ENCODE measurements around the gene MLN.
A peak's percentile ranks its signal among the peaks of the same experiment; 100 is the strongest.

Gene MLN

DNA sequence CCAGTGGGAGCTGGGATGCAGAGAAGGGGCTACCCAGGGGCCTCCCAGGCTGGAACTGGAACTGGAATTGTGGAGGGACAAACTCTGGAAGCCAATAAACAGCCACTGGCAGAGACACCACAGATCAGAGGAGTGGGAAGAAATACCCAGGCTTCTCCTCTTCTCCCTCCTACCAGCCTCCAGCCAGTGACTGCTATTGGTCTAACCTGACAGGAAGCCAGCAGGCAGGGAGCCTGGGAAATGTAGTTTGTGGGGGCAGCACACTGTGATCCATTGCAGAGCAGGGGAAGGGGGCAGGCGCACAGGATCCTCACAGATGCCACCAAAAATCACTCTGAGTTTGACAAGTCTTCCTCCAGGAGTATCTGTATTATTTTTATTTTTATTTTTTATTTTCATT is 12.1 kb upstream of the MLN start:
- peak in 12 of 56 donors; percentile 3 to 23 (median 12) for DNase-seq

DNA sequence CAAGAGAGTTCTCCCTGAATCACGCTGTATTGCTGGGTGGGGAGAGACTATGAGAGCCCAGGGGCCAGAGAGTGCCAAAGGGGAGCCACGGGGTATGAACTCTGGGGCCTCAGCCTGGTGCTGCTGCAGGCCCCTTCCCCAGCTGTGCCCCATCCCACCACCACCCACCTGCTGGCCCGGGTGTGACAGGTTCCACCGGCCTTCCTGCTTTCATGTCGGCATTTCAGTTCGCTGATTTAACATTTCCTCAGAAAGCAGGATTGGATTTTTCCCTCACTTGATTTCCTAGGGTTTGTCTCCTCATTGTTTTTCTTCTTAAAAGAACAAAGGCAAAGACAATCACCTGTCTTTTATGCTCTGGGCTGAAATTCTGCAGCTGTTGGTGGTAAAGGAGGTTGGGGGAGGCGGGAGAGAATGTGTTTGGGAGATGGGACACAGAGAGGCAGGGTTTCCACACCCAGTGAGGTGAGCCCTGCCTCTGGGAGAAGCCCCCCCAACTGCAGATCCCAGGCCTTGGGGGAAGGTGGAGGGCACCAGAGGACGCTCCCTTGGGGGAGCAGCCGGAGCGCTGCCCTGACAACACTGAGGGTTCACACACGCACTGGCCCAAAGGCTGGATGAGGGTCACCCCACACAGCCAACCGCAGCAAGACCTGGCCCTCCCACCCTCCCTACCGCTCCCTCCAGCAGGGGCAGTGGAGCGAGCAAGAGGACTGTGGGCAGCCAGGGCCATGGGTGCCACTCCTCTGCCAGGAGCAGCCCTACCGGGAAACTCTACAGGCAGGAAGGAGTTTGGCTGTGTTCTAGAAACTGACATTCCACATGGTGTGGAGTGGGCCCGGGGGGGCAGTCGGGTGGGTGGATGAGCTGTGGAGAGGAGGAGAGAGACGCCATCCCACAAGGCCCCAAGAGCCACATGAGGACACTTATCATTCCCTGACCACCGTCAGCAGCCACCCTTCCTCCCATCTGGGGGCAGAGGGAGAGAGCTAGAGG is 10.5 kb upstream of the MLN start:
- DNase-seq = no peak

GRCh38 chr6:33813246-33813904 is 9.6 kb upstream of the MLN start:
- DNase-seq = no peak

- DNase-seq = peak in 3 of 56 donors; percentile 6 to 9 (median 7)
Measured at GRCh38 chr6:33812669-33813068, 8.9 kb upstream of the MLN start.

DNA sequence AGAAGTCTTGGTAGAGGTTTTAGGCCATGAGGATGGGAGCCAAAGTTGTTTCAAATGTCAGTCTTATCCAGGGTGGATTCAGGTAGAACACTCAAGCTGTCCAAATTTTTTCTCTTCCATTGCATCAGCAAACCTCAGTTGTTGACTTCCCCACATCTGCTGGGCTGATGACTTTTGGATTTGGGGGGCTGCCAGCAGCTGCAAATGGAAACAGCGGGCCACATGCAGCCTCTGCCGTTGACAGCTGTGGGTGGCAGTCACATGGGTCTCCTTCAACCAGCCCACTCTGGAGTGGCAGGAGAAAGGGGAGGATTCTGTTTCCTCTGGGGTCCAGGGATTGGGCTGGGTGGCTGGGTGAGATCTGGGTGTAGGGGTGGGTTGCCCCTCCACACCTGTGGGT is 5.8 kb upstream of the MLN start:
- no peak for DNase-seq

- no peak for DNase-seq
Measured at GRCh38 chr6:33808641-33809180, 4.9 kb upstream of the MLN start.

DNA sequence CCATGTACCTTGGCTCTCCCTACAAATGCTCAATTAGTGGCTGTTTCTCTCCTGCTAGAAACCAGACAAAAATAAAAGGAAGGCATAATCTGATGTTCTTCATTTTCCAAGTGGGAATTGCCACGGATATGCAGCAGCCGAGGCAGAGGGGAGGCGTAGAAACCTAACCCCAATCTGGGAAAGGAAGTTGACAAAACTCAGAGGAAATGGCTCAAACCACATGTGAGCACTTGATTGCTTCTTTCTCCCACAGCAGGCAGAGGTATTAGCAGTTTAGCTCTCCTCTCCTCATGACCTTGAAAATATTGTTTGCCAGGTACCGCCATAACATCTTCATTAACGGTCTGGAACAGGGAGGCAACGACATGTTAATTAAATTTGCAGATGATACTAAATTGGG is 3.8 kb upstream of the MLN start:
- DNase-seq = no peak

DNA sequence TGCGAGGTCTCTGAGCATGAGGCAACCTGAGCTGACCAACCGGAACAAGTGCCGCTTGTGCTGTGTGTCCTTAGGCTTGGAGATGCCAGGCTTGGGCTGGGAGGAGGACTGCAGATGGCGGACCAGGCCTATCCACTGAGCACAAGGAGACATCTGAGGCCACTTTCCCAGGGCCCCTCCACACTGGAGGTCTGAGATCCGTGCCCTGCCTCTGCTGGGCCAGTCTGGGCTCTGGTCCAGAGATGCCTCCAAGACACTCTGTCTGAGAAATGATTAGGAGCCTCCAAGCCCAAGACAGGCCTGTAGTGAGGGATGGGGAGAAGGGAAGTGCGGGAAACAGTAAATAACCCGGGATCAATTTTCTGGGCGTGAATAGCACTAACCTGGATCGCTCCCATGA is 3.0 kb upstream of the MLN start:
- DNase-seq = no peak

DNA sequence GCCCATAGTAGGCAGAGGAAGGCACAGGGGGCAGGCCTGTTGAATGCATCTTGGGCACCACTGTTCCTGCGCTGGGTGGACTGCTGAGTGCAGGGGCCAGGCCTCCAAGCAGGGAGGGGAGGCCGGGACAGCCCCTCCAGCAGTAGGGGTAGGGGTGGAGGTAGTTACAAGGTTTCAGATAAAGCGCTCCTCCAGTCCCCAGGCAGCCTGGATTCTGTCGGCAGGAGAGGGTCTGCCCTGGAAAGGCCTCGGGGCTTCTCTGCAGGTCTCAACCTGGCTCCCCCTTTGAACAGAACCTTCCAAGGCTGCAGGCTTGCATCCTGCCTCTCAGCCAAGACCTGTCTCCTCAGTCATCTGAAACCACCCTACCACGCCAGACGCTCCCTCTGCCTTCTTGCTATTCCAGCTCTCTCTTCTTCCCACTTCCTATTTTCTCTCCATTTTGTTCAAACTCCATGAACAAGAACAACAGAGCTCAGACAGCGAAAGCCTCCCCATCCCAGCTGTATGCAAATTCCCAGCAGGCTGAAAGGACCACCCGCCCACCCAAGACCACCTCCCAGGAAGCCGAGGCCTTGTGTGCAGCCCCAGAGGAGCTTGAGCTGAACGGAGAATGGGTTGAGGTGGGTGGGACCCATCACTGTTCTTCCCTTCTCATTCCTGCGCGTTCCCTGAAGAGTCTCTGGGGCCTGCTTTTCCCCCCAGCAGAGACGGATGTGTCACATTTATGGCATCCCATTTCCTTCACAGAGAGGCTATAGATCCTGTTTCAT is 1.4 kb downstream of the MLN start:
- no peak for DNase-seq

DNA sequence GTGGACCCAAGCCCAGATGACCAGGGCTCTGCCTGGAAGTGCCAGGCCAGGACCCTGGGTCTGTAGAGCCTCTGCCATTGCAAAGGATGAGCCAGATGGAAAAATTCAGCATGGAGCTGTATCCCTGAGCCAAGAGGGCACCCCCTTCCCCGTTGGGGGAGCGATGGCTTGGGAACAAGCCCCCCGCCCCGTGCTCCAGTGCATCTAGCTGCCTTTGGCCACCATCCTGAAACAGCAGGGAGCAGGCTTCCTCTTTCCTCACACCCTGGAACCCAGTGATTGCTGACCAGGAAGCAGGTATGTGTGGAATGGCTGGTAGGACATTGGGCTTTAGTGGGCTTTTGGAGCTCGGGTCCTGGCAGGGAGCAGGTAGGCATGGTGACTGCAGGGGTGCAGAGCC is 2.2 kb downstream of the MLN start:
- DNase-seq = no peak

DNA sequence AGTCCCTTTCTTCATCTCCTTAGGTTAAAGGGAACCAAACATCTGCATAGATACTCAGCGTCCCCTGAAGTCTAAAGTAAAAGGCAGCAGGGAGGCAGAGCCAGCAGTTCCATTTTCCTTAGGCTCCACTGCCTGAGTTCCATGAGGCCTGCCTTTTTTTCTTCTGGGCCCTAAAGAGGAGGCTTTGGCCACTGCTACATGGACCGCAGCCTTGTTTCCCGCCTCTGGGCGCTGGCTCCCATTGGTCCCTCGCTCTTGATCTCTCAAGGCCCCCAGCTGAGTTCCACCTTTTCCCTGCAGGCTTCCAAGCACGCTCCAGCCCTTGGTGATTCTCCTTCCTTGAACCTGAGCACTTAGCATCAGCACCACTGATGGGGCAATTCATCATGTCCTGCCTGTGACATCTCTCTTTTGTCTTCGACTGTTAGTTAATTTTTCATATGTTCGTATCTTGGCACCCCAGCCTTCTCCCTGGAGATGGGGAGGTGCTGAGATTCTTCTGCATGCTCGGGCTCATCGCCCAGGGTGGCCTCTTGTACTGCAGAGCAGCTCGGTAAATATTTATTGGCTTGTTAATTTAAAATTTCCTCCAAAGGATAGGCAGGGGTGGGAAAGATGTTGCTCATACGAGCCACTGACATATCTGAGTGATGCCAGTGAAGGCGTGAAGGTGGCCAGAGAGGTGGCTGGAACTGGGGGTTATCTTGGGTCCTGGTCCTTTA is 3.4 kb downstream of the MLN start:
- no peak for DNase-seq

- no peak for DNase-seq
Measured at GRCh38 chr6:33799454-33800113, 4.2 kb downstream of the MLN start.

DNA sequence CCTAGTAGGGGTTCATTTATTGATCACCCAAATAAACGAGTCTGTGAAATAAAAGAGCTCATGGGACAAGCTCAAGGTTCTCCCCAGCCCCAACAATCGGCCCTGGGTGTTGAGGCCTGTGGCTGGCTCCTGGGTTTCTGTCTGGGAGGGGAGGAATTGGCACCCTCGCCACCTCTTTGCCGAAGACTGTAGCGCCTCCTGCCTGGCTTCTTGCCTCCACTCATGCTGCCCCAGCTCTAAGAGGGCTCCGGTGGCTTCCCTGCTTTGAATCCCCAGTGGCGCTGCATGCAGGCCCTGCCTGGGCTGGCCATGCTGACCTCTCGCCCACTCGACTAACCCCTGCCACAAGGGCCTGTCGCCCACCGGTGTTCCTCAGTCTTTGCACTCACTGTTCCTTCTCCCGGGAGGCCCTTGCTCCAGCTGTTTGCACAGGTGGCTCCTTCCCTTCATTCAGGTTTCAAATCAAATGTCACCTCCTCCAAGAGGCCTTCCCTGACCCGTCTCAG is 5.4 kb downstream of the MLN start:
- DNase-seq = no peak

DNA sequence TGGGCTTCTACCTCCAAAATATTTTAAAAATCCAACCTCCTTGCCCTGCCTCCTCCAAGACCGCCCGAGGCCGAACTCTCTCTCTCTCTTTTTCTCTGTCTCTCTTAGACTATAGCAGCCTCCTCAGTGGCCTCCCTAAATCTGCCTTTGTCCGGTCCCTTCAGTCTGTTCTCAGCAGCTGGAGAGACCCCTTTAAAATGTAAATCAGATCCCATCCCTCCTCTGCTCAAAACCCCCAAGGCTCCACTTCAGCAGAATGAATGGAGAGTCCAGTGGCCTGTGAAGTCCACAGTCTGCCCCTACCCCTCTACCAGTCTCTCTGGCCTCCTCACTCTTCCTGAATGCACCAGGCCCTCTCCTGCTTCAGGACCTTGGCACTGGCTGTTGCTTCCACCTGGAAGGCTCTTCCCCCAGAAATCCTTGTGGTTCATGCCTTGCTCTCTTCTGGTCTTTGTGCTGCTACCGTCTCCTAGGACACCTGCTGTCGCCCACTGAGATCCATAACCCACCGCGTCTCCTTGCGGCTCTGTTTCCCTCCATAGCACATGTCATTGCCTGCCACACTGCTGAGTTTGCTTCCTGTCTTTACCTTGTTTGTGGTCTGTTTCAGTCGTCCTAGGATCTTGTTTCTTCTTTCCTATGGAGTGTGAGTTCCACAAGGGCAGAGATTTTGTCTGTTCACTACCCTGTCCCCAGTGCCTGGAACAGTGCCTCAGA is 6.0 kb downstream of the MLN start:
- DNase-seq = no peak

DNA sequence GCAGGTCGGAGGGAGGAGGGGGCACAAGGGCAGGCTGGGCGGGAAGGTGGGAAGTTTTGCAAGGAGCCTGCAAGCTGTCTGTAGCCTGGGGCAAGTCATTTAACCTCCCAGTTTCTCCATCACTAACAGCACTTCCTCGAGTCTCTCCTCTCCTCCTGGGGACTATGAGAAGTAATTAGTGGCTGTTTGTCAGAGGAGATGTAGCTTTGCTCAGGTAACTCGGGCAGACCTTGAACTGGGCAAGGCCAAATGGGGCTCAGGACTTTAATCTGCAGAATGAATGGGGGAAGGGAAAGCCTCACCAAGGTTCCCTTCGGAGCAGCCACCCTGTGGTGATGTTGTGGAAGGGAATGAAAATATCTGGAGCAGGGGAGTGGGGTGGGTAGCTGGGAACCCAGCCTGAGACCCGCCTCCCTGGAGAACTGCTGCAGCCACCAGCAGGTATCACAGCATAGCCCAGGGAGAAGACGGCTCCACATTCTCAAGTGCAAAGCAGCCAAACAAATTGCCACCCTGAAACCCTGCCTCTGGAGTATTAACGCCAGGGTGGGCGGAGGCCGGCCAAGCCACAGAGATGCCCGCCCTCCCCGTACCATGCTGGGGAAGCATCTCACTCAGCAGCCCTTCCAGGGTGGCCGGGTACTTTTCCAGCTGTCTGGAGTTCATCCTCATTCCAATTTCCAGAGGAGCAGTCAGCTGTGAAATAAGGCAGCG is 8.7 kb downstream of the MLN start:
- DNase-seq = no peak

DNA sequence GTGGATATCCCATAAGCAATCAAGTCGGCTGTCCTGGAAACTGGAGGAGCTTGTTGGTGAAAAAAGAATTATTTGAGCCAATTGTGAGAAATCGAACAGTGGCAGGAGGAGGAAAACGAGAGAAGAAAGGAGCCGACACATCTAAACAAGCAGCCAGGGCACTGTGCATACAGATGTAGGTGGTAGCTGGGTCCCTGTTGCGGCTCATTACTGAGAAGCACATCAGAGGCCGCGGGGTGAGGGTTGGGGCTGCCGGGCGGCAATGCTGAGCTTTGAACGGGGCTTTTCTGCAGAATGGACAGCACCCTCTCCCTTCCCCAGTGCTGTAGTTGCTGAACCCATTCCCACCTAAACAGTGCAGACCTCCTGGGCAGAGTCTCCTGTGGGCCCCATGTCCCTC is 10.8 kb downstream of the MLN start:
- no peak for DNase-seq

DNA sequence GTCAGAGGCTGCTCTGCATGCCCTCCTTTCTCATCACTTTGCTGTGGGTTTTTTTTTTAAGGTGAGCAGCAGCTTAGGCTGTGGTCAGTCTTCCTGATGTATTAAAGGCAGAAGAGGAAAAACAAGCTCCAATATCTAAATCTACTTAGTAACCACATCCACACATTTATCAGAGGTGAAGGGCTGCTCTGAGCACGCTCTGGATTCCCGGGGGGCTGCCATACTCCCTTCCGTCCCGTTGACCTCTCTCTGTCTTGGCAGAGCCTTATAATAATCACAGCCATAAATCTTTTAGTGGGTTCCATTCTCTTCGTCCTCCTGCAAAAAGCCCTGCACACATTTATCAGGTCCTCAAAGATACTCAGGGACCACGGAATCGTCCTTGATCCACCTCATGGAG is 12.2 kb downstream of the MLN start:
- DNase-seq = no peak

DNA sequence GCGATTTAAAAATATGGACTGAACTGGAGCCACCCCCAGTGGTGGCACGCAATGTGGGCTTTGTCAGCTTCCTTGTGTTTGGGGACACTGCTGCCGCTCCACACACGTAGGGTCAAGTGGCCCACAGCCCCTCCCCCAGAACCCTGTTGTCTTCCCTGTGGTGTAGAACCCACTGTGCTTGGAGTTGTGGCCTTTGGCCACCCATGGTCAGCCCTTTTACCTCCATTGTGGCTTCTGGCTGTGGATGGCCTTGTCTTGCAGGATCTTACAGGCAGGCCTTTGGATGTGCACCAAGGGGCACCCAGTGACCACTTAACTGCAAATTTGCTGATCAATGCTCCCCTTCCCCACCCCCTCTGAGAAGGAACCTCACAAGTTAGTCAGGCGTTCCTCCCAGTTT is 12.9 kb downstream of the MLN start:
- DNase-seq = no peak

DNA sequence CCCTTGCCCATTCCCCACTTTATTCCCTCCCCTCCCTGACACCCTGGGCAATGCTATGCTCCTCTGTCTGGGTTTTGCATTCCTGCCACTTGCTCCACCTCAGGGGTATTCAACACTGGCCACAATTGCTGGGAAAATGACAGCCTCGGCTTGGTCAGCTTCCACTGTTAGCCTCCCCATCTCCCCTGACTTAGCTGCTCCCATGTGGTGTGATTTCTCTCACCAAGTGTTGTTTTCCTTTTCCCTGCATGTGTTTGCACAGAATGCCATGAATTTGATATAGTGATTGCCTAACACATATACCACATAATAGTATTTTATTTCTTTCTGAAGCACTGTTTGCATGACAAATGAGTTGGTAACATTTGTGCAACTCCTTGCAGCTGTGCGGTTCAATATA is 13.4 kb downstream of the MLN start:
- DNase-seq = no peak
